CD4-positive, alpha-beta T cell (primary cell): ENCODE data around the gene JCAD. TPM values are rescaled to one million over a fixed set of nuclear protein-coding genes. Genes with fewer than 3 reads are reported as not detected.

Source experiments
- ATAC-seq: fragments of 200-7000 bp; cut with Tn5 transposase; one replicate; pipeline ENCODE4 v1.10.0; 2022; ENCODE audit warnings: mild to moderate bottlenecking; ENCODE audit not compliant: poor library complexity
- CTCF ChIA-PET: fragments of 350-600 bp; sonication (Branson Sonifier 250); formaldehyde crosslinking; loops from one replicate; lab custom pipeline; 2021; ENCODE audit warnings: antibody characterized with exemption, inconsistent platforms; lab: Charles Lee
- POLR2A ChIA-PET: fragments of 350-600 bp; sonication (Branson Sonifier 250); formaldehyde crosslinking; loops from one replicate; lab custom pipeline; 2021; ENCODE audit warnings: antibody characterized with exemption, inconsistent platforms; lab: Charles Lee
- DNase-seq, 14 experiments: peaks; one replicate each; pipeline ENCODE4 v3.0.0-alpha.2; 2013 to 2020; ENCODE audit warnings: mixed read lengths in 2 of 14
- H3K27ac ChIP-seq, 2 donors: one replicate each; pipeline versions ENCODE4 v1.5.1 to v1.7.0; 2013; ENCODE audit warnings: low read length in 2 of 2, low read depth in 1 of 2, mild to moderate bottlenecking in 1 of 2
- H3K27me3 ChIP-seq, 2 experiments: 1 replicate in 1 of 2; 2 replicates in 1 of 2; pipeline versions ENCODE4 v1.6.1 to v1.7.0; 2013; ENCODE audit warnings: low read length in 2 of 2, control low read depth in 1 of 2, mild to moderate bottlenecking in 1 of 2, moderate library complexity in 1 of 2; ENCODE audit not compliant: insufficient read depth in 2 of 2, control insufficient read depth in 1 of 2
- H3K36me3 ChIP-seq: one replicate; pipeline ENCODE4 v1.6.1; 2013; ENCODE audit warnings: low read length, control low read depth; ENCODE audit not compliant: insufficient read depth
- H3K4me1 ChIP-seq: one replicate; pipeline ENCODE4 v1.6.1; 2013; ENCODE audit warnings: low read length, control low read depth; ENCODE audit not compliant: insufficient read depth
- H3K4me3 ChIP-seq: one replicate; pipeline ENCODE4 v1.5.1; 2013; ENCODE audit warnings: mild to moderate bottlenecking, low read length, moderate library complexity
- H3K9me3 ChIP-seq, 2 experiments: 1 replicate in 1 of 2; 2 replicates in 1 of 2; pipeline versions ENCODE4 v1.6.1 to v1.7.0; 2013; ENCODE audit warnings: low read length in 2 of 2, mild to moderate bottlenecking in 2 of 2, control low read depth in 1 of 2, moderate library complexity in 1 of 2; ENCODE audit not compliant: control insufficient read depth in 1 of 2, insufficient read depth in 1 of 2
- H3K27ac Mint-ChIP-seq: one replicate; pipeline ENCODE4 v1.8.0; 2020; ENCODE audit warnings: mixed read lengths
- H3K27me3 Mint-ChIP-seq: one replicate; pipeline ENCODE4 v1.8.0; 2021; ENCODE audit warnings: mixed read lengths
- H3K36me3 Mint-ChIP-seq: one replicate; pipeline ENCODE4 v1.8.0; 2021; ENCODE audit warnings: low read depth, mixed read lengths
- H3K4me1 Mint-ChIP-seq: one replicate; pipeline ENCODE4 v1.8.0; 2021; ENCODE audit warnings: low read depth, mixed read lengths
- H3K4me3 Mint-ChIP-seq: one replicate; pipeline ENCODE4 v1.8.0; 2020; ENCODE audit warnings: mild to moderate bottlenecking, mixed read lengths
- H3K9me3 Mint-ChIP-seq: one replicate; pipeline ENCODE4 v1.8.0; 2020; ENCODE audit warnings: mixed read lengths
- intact Hi-C, 2 experiments: fragments of 100-400 bp; cut with DNase I in 1 of 2; cut with micrococcal nuclease in 1 of 2; formaldehyde crosslinking; loops; one replicate each; pipeline versions ENCODE4 v1.15.1 to v1.9.0; 2023 to 2025; cut with DNase I, micrococcal nuclease
- total RNA-seq, 174 experiments: library from RNA in 2 of 174; stranded (reverse) in 2 of 174; gene quantifications; one replicate each; pipeline ENCODE4 v1.2.3 and lab custom pipeline; 2021 to 2026
- TF ChIP-seq, protein P1 (sequence below): fragments of 200-600 bp; IDR thresholded peaks from one replicate; pipeline ENCODE4 v1.8.0; 2022; ENCODE audit warnings: antibody characterized with exemption, mild to moderate bottlenecking

JCAD gene
- total RNA-seq, 2 experiments from 2014 or later: not detected

DNA sequence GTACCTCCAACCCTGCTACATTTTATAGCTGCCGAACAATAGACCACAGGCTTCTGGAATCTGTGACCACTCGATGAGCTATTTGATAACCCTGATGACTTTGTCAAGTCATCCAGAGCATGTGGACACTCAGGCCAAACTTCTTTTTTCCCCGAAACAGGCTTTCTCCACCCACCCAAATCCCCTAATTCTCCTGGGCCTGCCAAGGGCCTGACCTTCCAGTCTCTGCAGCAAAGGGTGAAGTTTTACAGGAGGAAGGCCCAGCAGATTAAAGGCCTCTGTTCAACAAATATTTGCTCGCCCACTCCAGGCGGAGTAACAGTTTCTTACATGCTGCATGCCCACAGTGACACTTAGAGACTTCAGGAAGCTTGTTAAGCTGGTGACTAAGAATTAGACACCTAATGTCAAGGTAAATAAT, 2.0 kb downstream of the JCAD start:
- DNase-seq: no peak
- Histone ChIP-seq H3K4me1 (peaks cover 10% of the 10 kb centered on the region), H3K27ac (no peak overlapping the region), H3K27me3 (peaks cover 36 to 62% of the 10 kb centered on the region in 2 experiments), H3K36me3 (no peaks in the 10 kb centered on the region), H3K4me3 (no peak overlapping the region), H3K9me3 (peaks cover 0 to 6% of the 10 kb centered on the region in 2 experiments)
- ChIA-PET CTCF (no interaction called here), POLR2A (no interaction called here)
- peaks cover 5% of the 10 kb centered on the region for H3K4me1 Mint-ChIP-seq
- H3K27me3 Mint-ChIP-seq: peaks cover 69% of the 10 kb centered on the region
- ATAC-seq: no peak
- no peak overlapping the region for H3K4me3 Mint-ChIP-seq
- H3K36me3 Mint-ChIP-seq: no peaks in the 10 kb centered on the region
- TF ChIP-seq, protein P1, sequence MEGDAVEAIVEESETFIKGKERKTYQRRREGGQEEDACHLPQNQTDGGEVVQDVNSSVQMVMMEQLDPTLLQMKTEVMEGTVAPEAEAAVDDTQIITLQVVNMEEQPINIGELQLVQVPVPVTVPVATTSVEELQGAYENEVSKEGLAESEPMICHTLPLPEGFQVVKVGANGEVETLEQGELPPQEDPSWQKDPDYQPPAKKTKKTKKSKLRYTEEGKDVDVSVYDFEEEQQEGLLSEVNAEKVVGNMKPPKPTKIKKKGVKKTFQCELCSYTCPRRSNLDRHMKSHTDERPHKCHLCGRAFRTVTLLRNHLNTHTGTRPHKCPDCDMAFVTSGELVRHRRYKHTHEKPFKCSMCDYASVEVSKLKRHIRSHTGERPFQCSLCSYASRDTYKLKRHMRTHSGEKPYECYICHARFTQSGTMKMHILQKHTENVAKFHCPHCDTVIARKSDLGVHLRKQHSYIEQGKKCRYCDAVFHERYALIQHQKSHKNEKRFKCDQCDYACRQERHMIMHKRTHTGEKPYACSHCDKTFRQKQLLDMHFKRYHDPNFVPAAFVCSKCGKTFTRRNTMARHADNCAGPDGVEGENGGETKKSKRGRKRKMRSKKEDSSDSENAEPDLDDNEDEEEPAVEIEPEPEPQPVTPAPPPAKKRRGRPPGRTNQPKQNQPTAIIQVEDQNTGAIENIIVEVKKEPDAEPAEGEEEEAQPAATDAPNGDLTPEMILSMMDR: no peak
- H3K9me3 Mint-ChIP-seq: no peaks in the 10 kb centered on the region
- no peak overlapping the region for H3K27ac Mint-ChIP-seq
- intact Hi-C loops: loop anchor here (2.0 to 5.0 kb wide), 2 partner anchors 31 to 35 kb away; no protein-coding TSS in a partner anchor

DNA sequence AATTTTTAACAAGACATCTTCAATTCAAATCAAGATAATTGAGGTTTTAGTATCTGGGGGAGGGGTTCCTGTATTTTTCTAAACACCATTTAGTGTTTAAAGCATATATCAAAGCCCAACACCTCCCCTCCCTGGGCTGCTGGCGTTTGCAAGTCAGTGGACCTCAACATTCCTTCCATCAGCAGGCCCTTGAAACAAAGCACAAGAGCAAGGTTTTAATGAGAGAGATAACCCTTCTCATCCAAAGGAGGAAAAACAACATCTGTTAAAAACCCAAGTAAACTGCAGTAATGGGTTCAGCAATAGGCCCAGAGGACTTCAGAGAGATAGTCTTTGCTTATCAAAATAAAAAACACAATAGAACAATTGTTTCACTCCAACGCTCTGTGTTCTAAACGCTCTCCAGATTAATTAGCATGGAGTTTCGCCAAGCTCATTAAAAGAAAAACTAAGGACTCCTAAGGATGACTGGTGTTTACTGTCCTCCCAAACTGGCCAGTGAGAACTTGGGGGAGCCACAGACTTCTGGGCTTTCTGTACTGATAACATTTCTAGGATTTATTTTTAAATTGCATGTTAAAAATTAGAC, 2.5 kb downstream of the JCAD start:
- H3K27ac Mint-ChIP-seq: no peak overlapping the region
- CTCF ChIA-PET: no interaction called here
- peaks cover 35 to 56% of the 10 kb centered on the region in 2 experiments for H3K27me3 ChIP-seq
- H3K36me3 ChIP-seq: no peaks in the 10 kb centered on the region
- H3K4me1 Mint-ChIP-seq: peaks cover 5% of the 10 kb centered on the region
- ATAC-seq: no peak
- H3K36me3 Mint-ChIP-seq: no peaks in the 10 kb centered on the region
- intact Hi-C loops: loop anchor here (2.0 to 5.0 kb wide), 2 partner anchors 30 to 35 kb away; no protein-coding TSS in a partner anchor
- no peak overlapping the region for H3K4me3 ChIP-seq
- H3K4me3 Mint-ChIP-seq: no peak overlapping the region
- no peak for DNase-seq
- peaks cover 69% of the 10 kb centered on the region for H3K27me3 Mint-ChIP-seq
- POLR2A ChIA-PET: no interaction called here
- H3K9me3 ChIP-seq: peaks cover 0 to 6% of the 10 kb centered on the region in 2 experiments
- no peaks in the 10 kb centered on the region for H3K9me3 Mint-ChIP-seq
- no peak overlapping the region for H3K27ac ChIP-seq
- TF ChIP-seq, protein P1: no peak
- peaks cover 10% of the 10 kb centered on the region for H3K4me1 ChIP-seq

DNA sequence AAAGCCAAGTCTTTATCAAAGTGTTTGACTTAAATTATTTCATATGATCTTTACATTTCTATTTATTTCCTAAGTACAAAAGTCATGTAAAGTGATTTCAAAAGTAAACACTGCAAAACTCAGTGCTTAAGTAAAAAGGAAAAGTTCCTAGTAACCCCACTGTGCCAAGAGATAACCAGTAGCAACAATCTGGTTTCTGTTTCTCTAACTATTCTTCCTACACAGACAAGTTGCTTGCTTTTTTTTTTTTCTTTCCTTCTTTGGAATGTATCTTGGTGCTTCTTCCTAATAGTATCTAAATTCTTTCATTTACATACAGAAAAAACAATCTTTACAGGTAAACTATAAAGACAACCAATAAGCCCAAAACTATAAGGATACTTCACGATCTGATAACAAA, 3.1 kb downstream of the JCAD start:
- Mint-ChIP-seq H3K4me1 (peaks cover 5% of the 10 kb centered on the region), H3K27me3 (peaks cover 68% of the 10 kb centered on the region), H3K36me3 (no peaks in the 10 kb centered on the region), H3K4me3 (no peak overlapping the region), H3K9me3 (no peaks in the 10 kb centered on the region), H3K27ac (no peak overlapping the region)
- H3K9me3 ChIP-seq: peaks cover 0 to 6% of the 10 kb centered on the region in 2 experiments
- no peak for ATAC-seq
- intact Hi-C loops: loop anchor here (2.0 to 5.0 kb wide), 2 partner anchors 29 to 34 kb away; no protein-coding TSS in a partner anchor
- peaks cover 35 to 50% of the 10 kb centered on the region in 2 experiments for H3K27me3 ChIP-seq
- peaks cover 10% of the 10 kb centered on the region for H3K4me1 ChIP-seq
- H3K36me3 ChIP-seq: no peaks in the 10 kb centered on the region
- TF ChIP-seq, protein P1: no peak
- no peak overlapping the region for H3K4me3 ChIP-seq
- no peak for DNase-seq
- no peak overlapping the region for H3K27ac ChIP-seq
- CTCF ChIA-PET: no interaction called here
- POLR2A ChIA-PET: no interaction called here
